AG08395 (cell line): ENCODE results near the gene C19orf85.
"Not testable (repeated sequence)": the region's sequence is repeated elsewhere in the genome, so short reads cannot be mapped to it uniquely, and the experiment has no call there.

ENCODE experiments used
- DNase-seq: peaks from one replicate; pipeline ENCODE4 v3.0.0; 2012; ENCODE audit warnings: mixed read lengths, low spot score

The C19orf85 gene

GRCh38 chr19:55464662-55465054, at the start of gene C19orf85:
Gene C19orf85, minus strand, starts transcription at chr19:55464751. Its CDS starts 197 bp downstream, at chr19:55464554.
- no peak for DNase-seq

- no peak for DNase-seq
These were observed 43.6 kb upstream of the C19orf85 start for GRCh38 chr19:55508120-55508519.

GRCh38 chr19:55504981-55505380, 40.4 kb upstream of the C19orf85 start:
- DNase-seq, result no peak

GRCh38 chr19:55504252-55504603, 39.7 kb upstream of the C19orf85 start:
- no peak for DNase-seq

- peak; percentile 99 for DNase-seq
These were observed 39.1 kb upstream of the C19orf85 start for GRCh38 chr19:55503502-55504251.

- no peak for DNase-seq
These were observed 38.6 kb upstream of the C19orf85 start for GRCh38 chr19:55503157-55503501.

- DNase-seq, result no peak
These were observed 37.8 kb upstream of the C19orf85 start for GRCh38 chr19:55502197-55502952.

- no peak for DNase-seq
These were observed 35.9 kb upstream of the C19orf85 start for GRCh38 chr19:55500368-55500952.

GRCh38 chr19:55498246-55498840, 33.8 kb upstream of the C19orf85 start:
- DNase-seq, result no peak

GRCh38 chr19:55497763-55498162, 33.2 kb upstream of the C19orf85 start:
- no peak for DNase-seq

GRCh38 chr19:55496820-55497219, 32.3 kb upstream of the C19orf85 start:
- DNase-seq, result not testable (repeated sequence)

- no peak for DNase-seq
These were observed 31.2 kb upstream of the C19orf85 start for GRCh38 chr19:55495646-55496349.

GRCh38 chr19:55494172-55494761, 29.7 kb upstream of the C19orf85 start:
- peak; percentile 34 for DNase-seq

GRCh38 chr19:55493645-55494171, 29.2 kb upstream of the C19orf85 start:
- no peak for DNase-seq

GRCh38 chr19:55493052-55493644, 28.6 kb upstream of the C19orf85 start:
- no peak for DNase-seq

GRCh38 chr19:55492362-55492944, 27.9 kb upstream of the C19orf85 start:
- no peak for DNase-seq

GRCh38 chr19:55491546-55492360, 27.2 kb upstream of the C19orf85 start:
- no peak for DNase-seq

- DNase-seq, result no peak
These were observed 26.2 kb upstream of the C19orf85 start for GRCh38 chr19:55490478-55491432.
